Skeletal muscle satellite cell (primary cell): ENCODE results near the gene MUC4.

Experiments used
- H3K27me3 ChIP-seq: 2 replicates; pipeline ENCODE4 v1.7.0; 2013; ENCODE audit warnings: low read length; ENCODE audit not compliant: control insufficient read depth, insufficient read depth
- H3K36me3 ChIP-seq: 2 replicates; pipeline ENCODE4 v1.7.0; 2013; ENCODE audit warnings: mild to moderate bottlenecking, control low read depth, low read length; ENCODE audit not compliant: insufficient read depth
- H3K4me1 ChIP-seq: 2 replicates; pipeline ENCODE4 v1.7.0; 2013; ENCODE audit warnings: low read length; ENCODE audit not compliant: control insufficient read depth, insufficient read depth
- H3K4me2 ChIP-seq: 2 replicates; pipeline ENCODE4 v1.7.0; 2013; ENCODE audit warnings: mild to moderate bottlenecking, low read length
- H3K4me3 ChIP-seq: 2 replicates; pipeline ENCODE4 v1.7.0; 2013; ENCODE audit warnings: low read length
- H3K9ac ChIP-seq: 2 replicates; pipeline ENCODE4 v1.7.0; 2013; ENCODE audit warnings: mild to moderate bottlenecking, low read depth, low read length, moderate library complexity
- H3K9me3 ChIP-seq: replicated peaks from 2 replicates; pipeline ENCODE4 v1.7.0; 2013; ENCODE audit warnings: mild to moderate bottlenecking, control low read depth, low read length

Gene MUC4

DNA sequence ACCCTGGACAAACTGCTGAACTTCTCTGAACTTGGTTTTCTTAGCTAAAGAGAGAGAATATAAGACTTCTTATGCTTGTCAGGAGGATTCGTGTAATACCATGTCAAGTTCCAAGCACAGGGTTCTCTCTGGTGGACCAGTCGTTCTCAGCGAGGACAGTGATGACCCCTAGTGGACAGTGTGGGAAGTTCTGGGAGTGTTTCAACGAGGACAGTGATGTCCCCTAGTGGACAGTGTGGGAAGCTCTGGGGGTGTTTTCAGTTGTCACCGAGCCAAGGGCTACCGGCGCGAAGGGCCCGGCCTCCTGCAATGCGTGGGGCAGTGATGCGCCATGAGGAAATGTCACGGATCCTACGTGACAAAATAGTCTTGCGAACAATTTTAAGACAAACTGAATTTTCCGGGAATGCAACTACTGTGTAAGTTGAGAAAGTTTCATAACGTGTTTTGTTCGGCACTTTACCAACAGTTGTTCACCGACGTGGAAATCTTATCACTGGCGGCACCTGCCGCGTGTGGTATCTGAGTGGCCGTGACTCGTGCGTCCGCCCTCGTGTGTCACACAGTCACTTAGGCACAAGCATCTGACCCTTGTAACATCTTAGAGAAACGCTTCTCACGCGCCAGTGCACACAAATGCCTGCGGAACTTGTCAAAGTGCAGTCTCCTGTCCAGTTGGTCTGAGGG lies 39.3 kb upstream of the MUC4 start:
- H3K4me3 ChIP-seq, result peak overlapping the region; percentile 46
- H3K4me1 ChIP-seq, result peaks cover 7% of the 10 kb centered on the region
- H3K9me3 ChIP-seq, result no peaks in the 10 kb centered on the region
- H3K27me3 ChIP-seq, result peaks cover 6% of the 10 kb centered on the region
- H3K4me2 ChIP-seq, result peak overlapping the region; percentile 75
- H3K36me3 ChIP-seq, result no peaks in the 10 kb centered on the region
- H3K9ac ChIP-seq, result no peak overlapping the region

DNA sequence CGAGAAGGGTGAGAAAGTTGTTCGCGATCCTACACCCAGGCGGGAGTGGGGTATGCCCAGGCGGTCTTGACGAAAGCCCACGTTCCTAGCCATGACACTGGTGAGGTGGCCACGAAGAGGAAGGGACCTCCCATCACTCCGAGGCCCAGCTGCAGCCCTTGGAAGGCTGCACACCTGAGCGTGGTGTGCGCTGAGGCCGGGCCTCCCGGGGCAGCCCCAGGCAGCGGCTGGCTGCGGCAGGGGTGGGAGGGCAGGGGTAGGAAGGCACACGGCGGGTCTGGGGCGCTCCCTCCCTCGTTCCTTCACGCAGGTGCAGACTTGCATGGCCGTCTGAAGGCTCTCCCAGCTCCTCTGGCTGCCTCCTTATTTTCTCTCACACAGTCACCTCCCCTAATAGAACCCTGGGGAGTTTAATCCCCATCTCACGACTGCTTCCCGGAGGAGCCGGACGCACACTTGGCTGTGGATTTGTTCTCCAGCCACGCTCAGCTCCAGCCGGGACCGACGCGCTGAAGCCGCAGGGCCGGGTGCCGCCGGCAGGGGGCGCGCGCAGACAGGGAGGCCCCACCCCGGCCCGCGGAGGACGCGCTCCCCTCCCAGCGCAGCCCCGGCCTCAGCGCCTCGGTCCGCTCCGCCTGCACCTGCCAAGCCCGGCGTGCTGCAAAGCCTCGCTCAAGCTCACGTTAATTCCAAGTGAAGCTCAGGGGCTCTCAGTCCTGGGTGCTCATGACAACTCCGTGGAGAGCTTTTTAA lies 37.8 kb upstream of the MUC4 start:
- Histone ChIP-seq H3K36me3 (no peaks in the 10 kb centered on the region), H3K9ac (no peak overlapping the region), H3K4me3 (no peak overlapping the region), H3K4me1 (peaks cover 7% of the 10 kb centered on the region), H3K4me2 (no peak overlapping the region), H3K9me3 (no peaks in the 10 kb centered on the region), H3K27me3 (peaks cover 17% of the 10 kb centered on the region)

- Histone ChIP-seq H3K9me3 (no peaks in the 10 kb centered on the region), H3K27me3 (peaks cover 25% of the 10 kb centered on the region), H3K4me2 (no peak overlapping the region), H3K4me3 (no peak overlapping the region), H3K9ac (no peak overlapping the region), H3K4me1 (peaks cover 7% of the 10 kb centered on the region), H3K36me3 (no peaks in the 10 kb centered on the region)
Observed at GRCh38 chr3:195847055-195847950, 35.6 kb upstream of the MUC4 start.

GRCh38 chr3:195845483-195845882 lies 33.8 kb upstream of the MUC4 start:
- H3K4me3 ChIP-seq, result no peak overlapping the region
- H3K9me3 ChIP-seq, result no peaks in the 10 kb centered on the region
- H3K9ac ChIP-seq, result no peak overlapping the region
- no peak overlapping the region for H3K4me2 ChIP-seq
- H3K27me3 ChIP-seq, result peaks cover 25% of the 10 kb centered on the region
- no peaks in the 10 kb centered on the region for H3K36me3 ChIP-seq
- peaks cover 7% of the 10 kb centered on the region for H3K4me1 ChIP-seq

DNA sequence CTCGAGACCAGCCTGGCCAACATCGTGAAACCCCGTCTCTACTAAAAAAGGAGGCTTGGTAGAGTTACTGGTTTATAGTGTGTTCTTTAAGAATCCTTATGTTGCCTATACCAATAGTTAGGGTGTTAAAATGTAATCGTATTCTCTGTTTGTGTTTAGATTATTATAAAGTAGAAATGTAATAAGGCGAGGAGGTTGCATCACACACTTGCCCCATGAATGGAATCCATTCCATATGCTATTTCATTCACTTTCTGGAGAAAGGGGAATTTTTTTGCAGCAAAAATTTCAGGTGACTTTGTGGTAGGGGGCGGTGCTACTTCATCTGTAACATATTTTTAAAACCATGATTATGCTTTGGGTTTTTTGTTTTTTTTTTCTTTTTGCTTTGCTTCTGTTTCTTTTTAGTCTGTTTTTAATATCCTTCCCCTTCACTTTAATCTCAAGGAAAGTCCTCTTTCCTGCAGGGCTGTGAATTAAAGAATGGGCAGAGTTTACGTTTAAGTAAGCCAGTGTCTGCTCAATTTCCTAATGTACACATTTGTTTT lies 33.0 kb upstream of the MUC4 start:
- Histone ChIP-seq H3K9ac (no peak overlapping the region), H3K4me2 (no peak overlapping the region), H3K27me3 (peaks cover 27% of the 10 kb centered on the region), H3K4me3 (no peak overlapping the region), H3K36me3 (no peaks in the 10 kb centered on the region), H3K9me3 (no peaks in the 10 kb centered on the region), H3K4me1 (peaks cover 7% of the 10 kb centered on the region)

GRCh38 chr3:195839260-195840010 lies 27.7 kb upstream of the MUC4 start:
- Histone ChIP-seq H3K4me1 (no peaks in the 10 kb centered on the region), H3K36me3 (no peaks in the 10 kb centered on the region), H3K4me3 (no peak overlapping the region), H3K9ac (no peak overlapping the region), H3K4me2 (no peak overlapping the region), H3K9me3 (no peaks in the 10 kb centered on the region), H3K27me3 (peaks cover 57% of the 10 kb centered on the region)

DNA sequence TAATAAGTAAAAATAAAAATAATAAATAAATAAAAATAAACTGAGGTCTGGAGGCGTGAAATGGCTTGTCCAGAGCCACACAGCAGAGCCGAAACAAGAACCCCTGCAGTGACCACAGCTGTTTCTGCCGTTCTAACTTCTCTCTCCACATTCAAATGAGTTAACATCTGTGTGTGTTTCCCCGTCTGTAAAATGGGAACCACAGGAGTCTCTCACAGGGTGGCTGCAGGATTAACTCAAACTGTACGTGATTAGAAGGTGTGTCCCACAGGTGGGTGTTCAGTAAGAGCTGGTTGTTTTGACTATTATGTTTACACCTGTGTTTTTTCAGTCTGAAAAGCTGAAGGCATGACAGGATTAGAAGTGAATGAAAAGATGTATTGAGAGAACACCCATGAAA lies 27.0 kb upstream of the MUC4 start:
- Histone ChIP-seq H3K4me2 (no peak overlapping the region), H3K9ac (no peak overlapping the region), H3K36me3 (no peaks in the 10 kb centered on the region), H3K4me3 (no peak overlapping the region), H3K9me3 (no peaks in the 10 kb centered on the region), H3K4me1 (no peaks in the 10 kb centered on the region), H3K27me3 (peaks cover 50% of the 10 kb centered on the region)

DNA sequence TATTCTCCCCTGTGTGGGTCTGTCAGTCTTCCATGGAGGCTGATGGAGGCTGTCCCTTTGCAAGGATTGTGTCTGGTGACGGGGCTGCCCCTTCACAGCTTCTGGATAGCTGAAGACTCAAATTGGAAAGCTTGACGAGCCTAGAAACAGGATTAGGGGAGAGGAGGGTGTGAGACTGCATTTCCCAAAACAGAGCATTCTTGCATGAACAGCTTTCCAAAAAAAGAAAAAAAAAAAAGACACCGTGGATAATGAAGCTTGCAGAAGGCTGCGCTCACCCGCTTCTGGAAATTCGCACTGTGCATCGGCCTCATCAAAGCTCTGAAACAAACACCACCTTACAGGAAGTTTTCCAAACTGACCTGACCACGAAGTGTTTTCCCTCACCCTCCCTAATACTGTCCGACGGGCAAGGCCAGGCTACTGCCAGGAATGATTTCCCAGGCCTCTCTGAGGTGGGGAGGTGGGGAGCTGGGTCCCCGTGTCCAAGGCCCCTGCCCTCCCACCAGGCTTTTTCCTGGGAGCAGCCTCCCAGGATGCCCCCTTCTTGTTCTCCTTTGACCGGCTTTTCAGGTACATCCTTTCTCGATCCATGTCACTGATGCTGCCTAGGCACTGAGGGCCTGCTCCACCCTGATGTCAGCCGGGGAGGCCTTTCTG lies 24.9 kb upstream of the MUC4 start:
- no peak overlapping the region for H3K9ac ChIP-seq
- H3K9me3 ChIP-seq, result no peaks in the 10 kb centered on the region
- no peak overlapping the region for H3K4me2 ChIP-seq
- H3K27me3 ChIP-seq, result peaks cover 57% of the 10 kb centered on the region
- H3K4me3 ChIP-seq, result no peak overlapping the region
- H3K4me1 ChIP-seq, result no peaks in the 10 kb centered on the region
- no peaks in the 10 kb centered on the region for H3K36me3 ChIP-seq

GRCh38 chr3:195835791-195836190 lies 24.1 kb upstream of the MUC4 start:
- Histone ChIP-seq H3K36me3 (no peaks in the 10 kb centered on the region), H3K27me3 (peaks cover 59% of the 10 kb centered on the region), H3K9me3 (no peaks in the 10 kb centered on the region), H3K9ac (no peak overlapping the region), H3K4me1 (no peaks in the 10 kb centered on the region), H3K4me2 (no peak overlapping the region), H3K4me3 (no peak overlapping the region)

DNA sequence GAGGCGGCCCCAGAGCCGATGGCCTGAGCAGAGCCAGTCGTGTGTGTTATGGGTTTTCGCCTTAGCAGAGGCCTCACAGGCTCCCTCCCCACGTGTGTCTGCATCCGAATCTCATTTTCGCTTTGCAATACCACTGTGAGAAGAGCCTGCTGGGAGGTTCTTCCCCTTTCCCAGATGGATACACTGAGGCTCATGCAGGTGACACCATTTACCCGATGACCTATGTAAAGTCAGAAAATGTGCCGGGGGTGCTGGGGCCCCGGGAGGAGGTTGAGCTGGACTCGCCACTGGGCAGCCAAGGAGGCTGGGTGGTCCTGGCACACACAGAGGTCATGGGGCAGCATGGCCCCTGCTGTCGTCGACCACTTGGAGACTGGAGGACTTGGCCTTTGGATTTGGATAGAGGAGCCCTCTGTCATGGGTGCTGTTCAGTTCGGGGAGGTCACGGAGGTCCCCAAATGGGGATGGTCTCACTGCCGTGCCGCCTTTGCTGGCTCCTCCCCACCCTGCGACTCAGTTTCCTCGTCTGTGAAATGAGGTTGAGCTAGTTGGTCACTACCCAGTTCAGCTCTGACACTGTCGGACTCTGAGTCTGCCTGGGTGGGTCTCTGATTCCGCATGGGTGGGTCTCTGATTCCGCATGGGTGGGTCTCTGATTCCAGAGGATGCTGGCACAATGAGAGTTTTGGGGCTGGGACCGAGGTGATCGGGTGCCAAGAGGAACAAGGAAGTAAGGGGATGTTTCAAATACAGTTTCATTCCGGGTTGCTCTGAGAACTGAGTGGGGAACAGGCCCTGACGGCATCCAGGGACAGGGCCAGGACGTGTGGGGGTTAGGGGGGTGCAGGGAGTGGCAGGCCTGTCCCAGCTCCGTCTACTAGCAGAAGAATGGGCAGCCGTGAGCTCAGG lies 23.2 kb upstream of the MUC4 start:
- Histone ChIP-seq H3K36me3 (no peaks in the 10 kb centered on the region), H3K4me3 (no peak overlapping the region), H3K27me3 (peaks cover 59% of the 10 kb centered on the region), H3K4me1 (no peaks in the 10 kb centered on the region), H3K9me3 (no peaks in the 10 kb centered on the region), H3K9ac (no peak overlapping the region), H3K4me2 (no peak overlapping the region)
